Measurements from ENCODE around the gene RHBDF1.

Gene RHBDF1

DNA sequence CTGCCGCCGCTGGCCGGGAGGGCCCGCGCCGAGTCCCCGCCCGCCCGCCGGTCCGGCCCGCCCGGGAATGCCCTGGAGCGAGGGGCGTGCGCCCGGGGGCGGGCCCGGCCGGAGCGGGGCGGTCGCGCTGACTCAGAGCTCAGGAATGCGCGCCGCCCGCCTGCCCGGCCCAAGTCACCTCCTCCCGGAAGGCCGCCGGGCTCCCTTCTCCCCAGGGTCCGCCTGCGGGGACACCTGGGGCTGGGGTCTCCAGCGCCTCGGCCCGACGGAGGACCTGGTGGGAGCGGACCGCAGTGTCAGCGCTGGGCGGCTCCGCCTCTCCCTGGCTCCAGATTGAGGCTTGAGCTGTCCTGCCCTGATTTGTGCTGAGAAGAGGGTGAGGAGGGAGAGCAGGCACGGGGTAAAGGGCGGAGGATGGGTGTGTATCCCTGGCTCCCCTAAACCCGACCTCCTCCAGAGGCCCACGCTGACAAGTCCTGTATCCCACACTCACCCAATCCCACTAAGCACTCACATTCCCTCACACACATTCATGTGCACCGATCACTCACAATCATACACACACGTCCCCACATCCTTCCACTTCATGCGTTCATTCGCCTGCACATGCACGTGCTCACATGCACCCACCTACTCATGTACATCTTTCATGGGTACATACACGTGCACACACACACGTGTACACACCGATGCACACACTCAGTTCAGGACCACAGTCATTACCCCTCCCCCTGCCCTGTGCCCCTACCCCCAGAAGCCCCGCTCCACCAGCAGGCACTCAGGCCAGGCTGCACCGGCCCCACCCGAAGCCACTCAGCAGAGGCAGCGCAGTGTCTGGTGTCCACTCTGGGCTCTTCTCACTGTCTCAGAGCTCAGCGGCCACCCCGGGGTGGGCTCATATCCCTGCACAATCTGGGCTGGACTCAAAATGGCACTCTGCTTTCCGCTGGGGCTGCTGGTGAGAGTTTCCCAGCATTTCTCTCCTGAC lies at the start of gene RHBDF1:
RHBDF1 (minus strand) TSS at position 71 of the 988 bp plus-strand sequence. CDS start 7,616 bp downstream, outside the sequence.
- Histone ChIP-seq H3K36me3 (no peaks in the 10 kb centered on the region), H3K4me1 (ENCODE audit: control insufficient read depth in 1 of 2, insufficient read depth in 1 of 2, low read depth in 1 of 2, low read length in 1 of 2) (peaks cover 16 to 29% of the 10 kb centered on the region in 2 experiments), H3K27ac (no peak within 1 kb of the TSS), H3K9me3 (no peaks in the 10 kb centered on the region), H3K4me3 (ENCODE audit: low read depth in 1 of 2, low read length in 1 of 2) (no peak within 1 kb of the TSS), H3K27me3 (peaks cover 95% of the 10 kb centered on the region)
- TF ChIP-seq, protein P1, sequence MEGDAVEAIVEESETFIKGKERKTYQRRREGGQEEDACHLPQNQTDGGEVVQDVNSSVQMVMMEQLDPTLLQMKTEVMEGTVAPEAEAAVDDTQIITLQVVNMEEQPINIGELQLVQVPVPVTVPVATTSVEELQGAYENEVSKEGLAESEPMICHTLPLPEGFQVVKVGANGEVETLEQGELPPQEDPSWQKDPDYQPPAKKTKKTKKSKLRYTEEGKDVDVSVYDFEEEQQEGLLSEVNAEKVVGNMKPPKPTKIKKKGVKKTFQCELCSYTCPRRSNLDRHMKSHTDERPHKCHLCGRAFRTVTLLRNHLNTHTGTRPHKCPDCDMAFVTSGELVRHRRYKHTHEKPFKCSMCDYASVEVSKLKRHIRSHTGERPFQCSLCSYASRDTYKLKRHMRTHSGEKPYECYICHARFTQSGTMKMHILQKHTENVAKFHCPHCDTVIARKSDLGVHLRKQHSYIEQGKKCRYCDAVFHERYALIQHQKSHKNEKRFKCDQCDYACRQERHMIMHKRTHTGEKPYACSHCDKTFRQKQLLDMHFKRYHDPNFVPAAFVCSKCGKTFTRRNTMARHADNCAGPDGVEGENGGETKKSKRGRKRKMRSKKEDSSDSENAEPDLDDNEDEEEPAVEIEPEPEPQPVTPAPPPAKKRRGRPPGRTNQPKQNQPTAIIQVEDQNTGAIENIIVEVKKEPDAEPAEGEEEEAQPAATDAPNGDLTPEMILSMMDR (IDR thresholded peaks at IDR 0.05) = no peak

DNA sequence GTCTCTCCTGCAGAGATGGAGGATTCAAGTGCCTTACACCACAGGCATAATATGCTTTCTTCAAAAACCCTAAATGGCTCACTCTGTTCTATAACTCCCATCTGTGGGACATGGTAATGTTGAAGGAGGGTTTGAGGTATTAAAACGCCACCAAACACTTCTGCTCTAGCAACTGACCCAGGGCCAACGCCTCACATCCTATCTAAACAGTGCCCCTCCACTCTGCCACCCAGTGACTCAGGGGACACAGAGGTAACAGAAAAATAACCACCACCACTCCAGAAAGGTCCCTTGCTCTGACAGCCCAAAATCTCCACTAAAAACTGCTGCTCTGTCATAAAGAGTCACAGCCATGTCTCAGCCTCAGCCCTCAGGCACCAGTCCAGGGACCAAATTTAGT lies 48.3 kb upstream of the RHBDF1 start:
- TF ChIP-seq, protein P1 (IDR thresholded peaks at IDR 0.05) = no peak
- Histone ChIP-seq H3K27me3 (no peaks in the 10 kb centered on the region), H3K36me3 (peaks cover 5% of the 10 kb centered on the region)

DNA sequence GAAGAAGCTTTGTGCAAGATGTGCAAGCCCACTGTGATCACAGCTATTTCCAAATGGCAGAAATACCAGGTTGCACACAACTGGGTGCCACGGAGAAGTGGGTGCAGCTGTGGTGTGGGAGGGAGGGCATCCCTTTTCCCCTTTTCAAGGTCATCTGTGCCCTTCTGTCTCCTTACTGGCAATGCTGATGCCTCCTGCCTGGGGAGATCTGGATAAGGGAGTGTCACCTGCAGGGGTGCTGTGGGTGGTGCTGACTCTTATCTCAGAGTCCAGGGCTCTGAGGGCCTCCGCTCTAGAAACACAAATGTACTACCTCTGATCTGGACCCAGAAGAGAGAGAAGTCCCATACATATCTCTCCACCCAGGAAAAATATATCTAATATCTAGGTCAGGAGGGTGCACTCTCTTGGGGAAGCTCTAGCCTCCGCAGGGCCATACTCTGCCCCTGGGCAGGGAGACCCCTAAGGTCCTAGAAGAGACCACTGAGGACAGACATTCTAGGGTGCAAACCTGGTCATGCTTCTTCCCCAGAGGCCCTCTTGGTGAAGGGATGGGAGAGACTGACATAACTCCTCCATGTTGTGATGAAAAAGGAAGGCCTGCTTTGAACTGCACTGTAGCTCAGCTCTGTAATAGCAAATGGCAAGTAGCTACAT lies 47.5 kb upstream of the RHBDF1 start:
- H3K27me3 ChIP-seq = no peaks in the 10 kb centered on the region
- H3K9me3 ChIP-seq = no peaks in the 10 kb centered on the region
- TF ChIP-seq, protein P1 (IDR thresholded peaks at IDR 0.05) = no peak
- peaks cover 5% of the 10 kb centered on the region for H3K36me3 ChIP-seq
- H3K4me1 ChIP-seq (ENCODE audit: control insufficient read depth in 1 of 2, insufficient read depth in 1 of 2, low read depth in 1 of 2, low read length in 1 of 2) = no peaks in the 10 kb centered on the region
- no peak overlapping the region for H3K4me3 ChIP-seq (ENCODE audit: low read depth in 1 of 2, low read length in 1 of 2)
- H3K27ac ChIP-seq = no peak overlapping the region

More for the DNA sequence above, 48.3 kb upstream of the RHBDF1 start:
- Histone ChIP-seq H3K27ac (no peak overlapping the region), H3K4me1 (ENCODE audit: control insufficient read depth in 1 of 2, insufficient read depth in 1 of 2, low read depth in 1 of 2, low read length in 1 of 2) (no peaks in the 10 kb centered on the region), H3K9me3 (no peaks in the 10 kb centered on the region), H3K4me3 (ENCODE audit: low read depth in 1 of 2, low read length in 1 of 2) (no peak overlapping the region)

- peaks cover 5% of the 10 kb centered on the region for H3K36me3 ChIP-seq
- no peak overlapping the region for H3K27ac ChIP-seq
- no peaks in the 10 kb centered on the region for H3K9me3 ChIP-seq
- TF ChIP-seq, protein P1 (IDR thresholded peaks at IDR 0.05) = no peak
- no peaks in the 10 kb centered on the region for H3K27me3 ChIP-seq
- H3K4me1 ChIP-seq (ENCODE audit: control insufficient read depth in 1 of 2, insufficient read depth in 1 of 2, low read depth in 1 of 2, low read length in 1 of 2) = no peaks in the 10 kb centered on the region
- H3K4me3 ChIP-seq (ENCODE audit: low read depth in 1 of 2, low read length in 1 of 2) = no peak overlapping the region
These were observed 46.9 kb upstream of the RHBDF1 start for GRCh38 chr16:119295-119694.

DNA sequence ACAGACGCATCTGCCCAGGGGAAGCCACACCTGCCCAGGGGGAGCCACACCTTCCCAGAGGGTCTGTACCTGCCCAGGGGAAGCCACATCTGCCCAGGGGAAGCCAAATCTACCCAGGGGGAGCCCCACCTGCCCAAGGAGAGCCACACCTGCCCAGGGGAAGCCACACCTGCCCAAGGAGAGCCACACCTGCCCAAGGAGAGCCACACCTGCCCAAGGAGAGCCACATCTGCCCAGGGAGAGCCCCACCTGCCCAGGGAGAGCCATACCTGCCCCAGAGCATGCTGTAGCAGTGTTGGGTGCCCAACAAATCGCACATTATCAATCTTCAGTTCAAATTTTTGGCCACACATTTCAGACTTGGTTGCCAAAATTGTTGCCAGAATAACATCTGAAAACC lies 46.4 kb upstream of the RHBDF1 start:
- H3K4me3 ChIP-seq (ENCODE audit: low read depth in 1 of 2, low read length in 1 of 2) = no peak overlapping the region
- no peaks in the 10 kb centered on the region for H3K4me1 ChIP-seq (ENCODE audit: control insufficient read depth in 1 of 2, insufficient read depth in 1 of 2, low read depth in 1 of 2, low read length in 1 of 2)
- TF ChIP-seq, protein P1 (IDR thresholded peaks at IDR 0.05) = no peak
- H3K9me3 ChIP-seq = no peaks in the 10 kb centered on the region
- no peak overlapping the region for H3K27ac ChIP-seq
- H3K27me3 ChIP-seq = no peaks in the 10 kb centered on the region
- H3K36me3 ChIP-seq = peaks cover 5% of the 10 kb centered on the region

Measured in neutrophil (primary cell).